Left cardiac atrium (tissue), 4 donors: ENCODE measurements around the gene GALNT1. TPM values are rescaled to one million over a fixed set of nuclear protein-coding genes. Genes with fewer than 3 reads are reported as not detected.

ENCODE experiments used
- ATAC-seq, 2 donors: fragments of 200-7000 bp; cut with Tn5 transposase; one replicate each; pipeline ENCODE4 v1.9.1; 2020; ENCODE audit warnings: mild to moderate bottlenecking in 2 of 2, moderate library complexity in 2 of 2
- DNase-seq: peaks from one replicate; pipeline ENCODE4 v3.0.0-alpha.2; 2020
- intact Hi-C, 2 donors: fragments of 100-400 bp; cut with DNase I; formaldehyde crosslinking; loops; one replicate each; pipeline versions ENCODE4 v1.14.1 to v1.15.1; 2022 to 2023
- total RNA-seq, 2 donors: library from RNA; stranded (reverse); fragmentation: NEBNext Ultra II Directional; extraction: Animal tissue kit (Norgen Biotek cat#: 25700); gene quantifications; one replicate each; pipeline ENCODE4 v1.2.1, GENCODE V29; 2021
- donor health status: DM: no; HTN: yes; CAD: no.
- donor health status: DM: no; HTN: yes; CAD: no; lungs with severe emphysema.
- donor health status: DM: yes; HTN: yes; CAD: no.
- donor health status: Dilated cardiomyopathy.

GALNT1 gene
- total RNA-seq, 2 donors from 2014 or later, result 54.1 to 58.5 TPM

DNA sequence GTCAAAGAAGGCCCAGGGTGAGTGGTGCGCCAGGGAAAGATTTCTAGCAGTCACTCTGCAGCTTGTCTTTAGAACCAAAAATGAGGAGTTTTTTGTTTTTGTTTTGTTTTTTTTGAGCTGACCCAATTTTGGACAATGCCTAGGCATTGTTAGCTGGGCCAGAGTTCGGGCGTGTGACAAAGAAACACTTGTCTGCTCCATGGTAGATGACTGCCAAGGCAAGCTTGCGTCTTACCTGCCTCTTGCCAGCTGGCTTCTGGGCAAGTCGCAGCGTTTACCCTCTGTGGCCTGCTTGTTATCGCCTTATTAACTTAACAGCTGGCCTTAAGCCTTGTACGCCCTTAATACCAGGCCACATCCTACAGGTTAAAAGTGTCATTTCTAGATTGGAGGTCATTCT, 114.3 kb downstream of the GALNT1 start:
- intact Hi-C loops, result loop anchor here in 1 of 2 donors (5.0 kb wide), 1 partner anchor 114 kb away; the partner anchor contains the start of gene GALNT1
- peak; percentile 74 for DNase-seq
- ATAC-seq, result peak; percentile 93 to 95

DNA sequence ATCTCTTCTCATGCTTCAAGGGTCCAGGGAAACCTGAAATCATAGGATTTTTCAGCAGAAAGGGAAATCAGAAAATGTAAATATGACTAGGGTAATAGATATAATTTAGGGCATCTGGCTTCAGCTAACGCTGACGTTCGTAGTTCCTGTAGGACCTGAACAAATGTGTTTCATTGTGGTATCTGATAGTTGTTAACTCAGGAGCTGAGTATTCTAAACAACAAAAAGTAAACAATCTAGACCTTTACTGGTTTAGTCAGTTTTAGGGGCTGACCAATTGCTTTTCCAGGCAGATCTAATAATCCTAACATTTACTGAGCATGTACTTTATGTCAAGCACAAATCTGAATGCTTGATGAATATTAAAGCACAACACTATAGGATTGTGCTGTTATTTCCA, 114.8 kb downstream of the GALNT1 start:
- intact Hi-C loops, result loop anchor here in 1 of 2 donors (5.0 kb wide), 1 partner anchor 114 kb away; the partner anchor contains the start of gene GALNT1
- ATAC-seq (no peak), DNase-seq (no peak)

DNA sequence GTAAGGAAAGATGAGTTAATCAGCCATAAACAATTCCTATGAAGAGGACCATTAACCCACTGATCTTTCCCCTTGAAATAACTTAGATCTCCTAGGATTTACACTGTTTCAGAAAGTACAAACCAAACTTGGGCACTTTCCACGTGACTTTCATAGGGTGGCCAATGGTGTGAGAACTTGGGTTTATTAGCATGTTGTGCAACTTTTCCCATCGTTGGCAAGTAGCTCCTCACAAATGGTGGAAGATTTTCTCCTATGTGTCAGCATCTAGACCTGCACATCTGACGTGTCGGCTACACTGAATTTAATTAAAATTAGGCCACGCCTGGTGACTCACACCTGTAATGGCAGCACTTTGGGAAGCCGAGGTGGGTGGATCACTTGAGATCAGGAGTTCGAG, 116.3 kb downstream of the GALNT1 start:
- intact Hi-C loops, result loop anchor here in 1 of 2 donors (5.0 kb wide), 1 partner anchor 116 kb away; the partner anchor contains the start of gene GALNT1
- no peak for DNase-seq
- no peak for ATAC-seq

DNA sequence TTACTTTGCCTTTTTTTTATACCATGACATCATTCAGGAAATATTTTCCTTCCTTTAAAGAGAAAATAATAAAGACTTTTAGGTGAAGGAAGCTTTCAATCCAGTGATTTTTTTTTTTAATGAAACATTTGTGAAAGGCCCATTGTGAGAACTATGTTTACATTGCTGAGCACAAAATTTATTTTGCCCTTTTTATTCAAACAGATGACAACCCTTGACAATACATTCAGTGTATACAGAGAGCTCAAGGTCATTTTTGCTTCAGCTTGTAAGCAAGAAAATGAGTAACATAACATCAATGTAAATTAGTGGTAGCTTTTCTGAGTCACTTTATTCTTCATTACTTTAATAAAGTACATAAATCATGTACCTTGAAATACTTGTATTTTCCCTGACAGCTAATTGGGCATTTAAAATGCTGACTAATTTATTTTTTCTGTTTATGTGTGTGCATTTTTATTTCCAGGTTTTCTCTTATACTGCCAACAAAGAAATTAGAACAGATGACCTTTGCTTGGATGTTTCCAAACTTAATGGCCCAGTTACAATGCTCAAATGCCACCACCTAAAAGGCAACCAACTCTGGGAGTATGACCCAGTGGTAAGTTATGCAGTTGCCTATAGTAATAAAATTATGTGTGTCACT, 121.6 kb downstream of the GALNT1 start:
- intact Hi-C loops, result no loop called here
- no peak for DNase-seq
- ATAC-seq, result no peak

DNA sequence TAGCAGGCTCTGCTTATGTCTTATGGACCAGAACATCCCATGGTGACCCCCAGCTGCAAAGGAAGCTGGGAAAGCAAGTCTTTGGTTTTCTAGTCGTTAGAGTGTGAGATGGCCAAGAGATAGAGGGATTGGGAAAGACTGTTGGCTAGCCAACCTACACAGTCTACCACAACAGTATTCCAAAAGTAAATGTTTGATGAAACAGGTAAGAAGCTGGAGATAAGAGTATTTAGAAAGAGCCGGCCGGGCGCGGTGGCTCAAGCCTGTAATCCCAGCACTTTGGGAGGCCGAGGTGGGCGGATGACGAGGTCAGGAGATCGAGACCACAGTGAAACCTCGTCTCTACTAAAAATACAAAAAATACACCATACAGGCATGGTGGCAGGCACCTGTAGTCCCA, 124.4 kb downstream of the GALNT1 start:
- DNase-seq (no peak), ATAC-seq (no peak)
- intact Hi-C loops, result no loop called here

DNA sequence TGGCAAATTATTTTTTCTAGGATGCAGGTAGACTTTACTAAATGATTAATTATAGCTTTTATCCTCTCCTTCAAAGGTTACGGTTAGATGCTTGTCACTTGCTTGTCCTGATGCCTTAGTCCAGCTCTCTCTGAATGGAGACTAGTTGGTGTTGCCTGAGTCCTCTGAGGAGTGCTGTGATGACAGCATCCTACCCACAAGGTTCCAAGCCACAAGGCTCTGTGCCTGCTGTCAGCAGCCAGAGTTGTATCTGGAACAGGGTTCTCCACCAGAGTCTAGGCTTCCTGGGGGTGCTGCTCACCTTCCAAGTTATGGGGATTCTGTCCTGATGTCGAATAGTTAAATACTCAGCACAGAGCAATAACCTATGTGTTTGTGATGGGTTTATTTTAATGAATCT, 125.7 kb downstream of the GALNT1 start:
- intact Hi-C loops, result no loop called here
- DNase-seq (no peak), ATAC-seq (peak; percentile 44 to 62)

DNA sequence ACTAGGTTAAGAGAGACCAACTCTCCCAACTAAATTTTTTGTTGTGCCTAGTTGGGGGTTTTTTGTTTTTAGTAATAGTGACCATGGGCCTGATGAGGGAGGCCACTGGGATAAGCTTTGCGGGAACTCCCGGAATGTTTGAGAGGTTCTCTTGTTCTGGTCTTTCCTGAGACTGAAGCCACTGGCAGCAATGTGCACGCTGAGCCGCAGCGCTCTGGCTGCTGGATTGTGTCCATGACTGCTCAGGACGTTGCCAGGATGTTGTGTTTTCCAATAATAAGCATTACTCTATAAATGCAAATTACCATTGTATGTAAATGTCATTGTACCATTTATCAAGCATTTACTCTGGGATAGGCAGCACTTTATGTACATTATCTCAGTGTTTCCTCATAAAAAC, 126.1 kb downstream of the GALNT1 start:
- intact Hi-C loops, result no loop called here
- no peak for DNase-seq
- peak in 1 of 2 donors; percentile 39 for ATAC-seq

DNA sequence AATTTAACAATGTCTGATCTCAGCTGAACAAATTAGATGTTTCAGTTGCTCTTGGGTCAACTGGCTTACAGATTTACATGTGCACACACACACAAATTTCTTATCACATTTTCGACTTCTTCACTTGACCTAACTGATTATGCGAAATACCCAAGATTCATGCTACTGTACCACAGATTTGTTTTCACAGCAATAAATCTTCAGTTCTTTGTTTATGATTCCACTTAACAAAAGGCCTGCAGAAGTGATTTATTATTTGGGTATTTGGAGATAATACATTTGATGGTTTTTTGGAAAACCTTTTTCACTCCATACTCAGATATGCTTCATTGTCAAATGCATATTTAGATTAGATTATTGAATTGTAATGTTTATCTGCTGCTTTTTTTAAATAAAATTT, 129.0 kb downstream of the GALNT1 start:
- intact Hi-C loops, result no loop called here
- ATAC-seq, result no peak
- no peak for DNase-seq

DNA sequence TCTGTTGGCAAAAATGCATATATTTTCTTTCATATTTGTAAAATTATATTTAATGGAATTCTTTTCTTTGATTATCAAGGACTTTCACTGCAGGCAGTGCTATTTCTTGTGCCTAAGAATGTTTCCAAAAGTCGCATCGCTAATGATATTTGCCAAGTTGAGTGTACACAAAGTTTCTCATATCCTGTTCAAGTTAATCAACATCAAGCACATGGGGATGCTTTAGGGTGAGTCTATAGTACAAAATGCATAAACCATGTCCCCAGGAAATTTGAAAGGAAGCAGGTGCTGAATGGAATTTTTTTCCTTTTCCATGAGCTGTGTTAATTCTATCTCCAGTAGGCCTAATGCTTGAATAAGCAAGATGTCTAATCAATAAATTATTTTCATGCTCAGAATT, 129.7 kb downstream of the GALNT1 start:
- intact Hi-C loops, result no loop called here
- ATAC-seq (no peak), DNase-seq (no peak)

DNA sequence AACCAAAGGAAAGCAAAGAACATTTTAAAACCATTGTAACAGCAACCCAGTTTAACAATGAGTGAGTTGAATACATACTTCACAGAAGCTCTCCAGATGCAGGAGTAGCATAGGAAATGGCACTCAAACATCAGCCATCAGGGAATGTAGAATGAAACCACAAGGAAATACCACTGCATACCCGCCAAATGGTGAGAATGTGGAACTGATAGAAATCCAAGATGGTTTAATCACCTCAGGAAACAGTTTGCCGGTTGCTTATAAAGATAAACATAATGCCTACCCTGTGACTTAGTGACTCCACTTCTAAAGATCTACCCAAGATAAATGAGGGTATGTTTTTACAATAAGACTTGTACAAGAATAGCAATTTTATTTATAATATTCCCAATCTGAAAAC, 132.0 kb downstream of the GALNT1 start:
- no peak for ATAC-seq
- intact Hi-C loops, result no loop called here
- DNase-seq, result no peak

DNA sequence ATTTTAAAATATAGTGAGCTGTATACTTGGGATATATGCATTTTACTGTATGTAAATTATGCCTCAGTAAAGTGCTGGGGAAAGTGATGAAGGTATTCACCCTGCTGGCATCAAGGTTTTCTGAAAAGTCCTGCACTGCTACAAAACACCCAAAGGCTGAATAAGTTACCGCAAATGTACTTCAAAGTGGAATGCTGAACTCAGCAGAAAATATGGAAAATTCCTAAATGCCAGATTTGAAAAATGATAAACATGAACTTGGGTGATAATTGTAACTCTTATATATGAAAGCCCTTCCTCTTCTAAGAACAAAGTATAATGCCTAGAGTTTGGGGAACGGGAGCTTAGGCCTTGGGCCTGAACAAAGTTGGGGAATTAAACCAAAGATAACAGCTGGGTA, 133.0 kb downstream of the GALNT1 start:
- DNase-seq, result no peak
- intact Hi-C loops, result no loop called here
- no peak for ATAC-seq

DNA sequence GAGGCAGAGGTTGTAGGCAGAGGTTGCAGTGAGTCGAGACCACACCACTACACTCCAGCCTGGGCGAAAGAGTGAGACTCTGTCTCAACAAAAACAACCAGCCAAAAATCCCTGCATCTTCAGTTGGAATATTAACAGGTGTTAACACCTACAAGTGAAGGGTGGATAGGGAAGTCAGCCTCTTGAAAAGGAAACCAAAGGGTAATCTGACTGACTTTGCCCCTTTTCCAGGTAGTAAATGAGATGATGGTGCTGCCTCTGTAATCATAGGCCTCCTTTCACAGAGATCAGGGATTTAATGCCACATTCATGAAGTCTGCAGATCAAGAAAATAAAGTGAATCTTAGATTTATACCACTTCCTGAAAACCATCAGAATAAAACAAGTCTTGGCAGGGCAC, 133.6 kb downstream of the GALNT1 start:
- no peak for DNase-seq
- no peak for ATAC-seq
- intact Hi-C loops, result no loop called here

DNA sequence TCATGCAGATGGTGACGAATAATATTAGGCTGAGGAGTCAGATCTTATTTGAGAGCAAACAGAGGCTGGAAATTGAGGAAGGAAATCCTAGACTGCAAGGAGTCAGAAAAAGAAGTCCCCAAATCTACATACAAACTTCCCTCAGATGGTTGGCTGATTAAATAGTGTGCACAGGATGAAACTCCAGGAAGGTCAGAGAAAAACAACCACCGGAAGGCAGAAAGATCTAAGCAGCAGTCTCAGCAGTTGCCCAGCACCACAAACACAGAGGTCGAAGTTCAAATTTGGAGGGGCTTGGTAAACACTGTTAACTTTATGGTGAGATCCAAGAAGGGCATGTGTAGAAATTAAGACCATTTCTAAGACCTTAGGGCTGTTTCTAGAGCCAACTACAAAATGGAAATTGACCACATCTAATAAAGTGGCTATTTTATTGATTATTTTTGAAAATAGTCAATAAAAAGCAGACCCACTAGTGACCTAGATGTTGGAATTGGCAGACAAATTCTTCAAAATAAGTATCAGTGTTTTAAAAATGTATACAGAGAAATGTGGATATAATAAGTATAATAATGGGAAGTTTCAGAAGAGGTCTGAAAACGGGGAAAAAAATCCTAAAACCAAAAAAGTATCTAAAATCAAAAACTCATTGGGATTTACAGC, 134.8 kb downstream of the GALNT1 start:
- DNase-seq (no peak), ATAC-seq (no peak)
- intact Hi-C loops, result no loop called here

DNA sequence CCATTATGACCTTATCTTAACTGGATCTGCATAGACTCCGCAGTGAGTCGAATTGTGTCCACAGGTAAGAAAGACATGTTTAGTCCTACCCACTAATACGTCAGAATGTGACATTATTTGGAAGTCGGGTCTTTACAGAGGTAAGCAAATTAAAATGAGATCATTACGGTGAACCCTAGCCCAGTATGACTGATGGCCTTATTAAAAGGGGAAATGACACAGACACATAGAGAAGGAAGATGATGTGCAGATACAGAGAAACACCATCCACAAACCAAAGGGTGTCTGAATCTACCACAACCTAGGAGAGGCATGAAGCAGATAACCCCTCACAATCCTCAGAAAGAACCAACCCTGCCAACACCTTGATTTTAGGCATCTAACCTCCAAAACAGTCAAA, 135.6 kb downstream of the GALNT1 start:
- ATAC-seq (no peak), DNase-seq (no peak)
- intact Hi-C loops, result no loop called here

DNA sequence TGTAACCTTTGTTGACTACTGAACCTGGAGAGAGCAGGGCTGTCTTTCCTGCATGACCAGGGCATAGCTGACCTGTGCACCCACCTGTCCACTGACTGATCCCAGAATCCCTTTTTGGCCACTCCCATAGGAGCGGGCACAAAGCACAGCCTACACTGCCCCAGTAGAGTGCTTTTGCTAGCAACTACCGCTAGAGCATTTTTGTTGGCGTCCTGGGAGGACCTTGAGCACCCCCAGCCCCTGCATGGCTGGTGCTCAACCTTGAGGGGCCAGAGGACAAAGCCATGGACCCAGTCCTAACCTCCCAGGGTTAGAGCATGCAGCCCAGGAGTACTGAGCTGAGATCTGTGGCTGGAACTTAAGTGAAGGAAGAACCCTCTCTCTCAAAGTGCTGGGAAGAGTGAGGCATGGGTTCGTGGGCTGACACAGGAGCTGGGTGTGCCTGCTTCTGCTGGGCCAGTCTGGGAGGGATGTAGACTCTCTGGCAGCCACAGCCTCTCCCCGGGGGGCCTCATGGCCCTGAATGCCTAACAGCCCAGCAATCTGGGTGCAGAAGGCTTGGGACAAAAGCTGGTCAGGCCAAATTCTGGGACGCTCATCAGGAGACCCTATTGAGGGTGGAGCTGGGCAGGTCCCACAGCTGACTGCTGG, 140.0 kb downstream of the GALNT1 start:
- ATAC-seq, result no peak
- intact Hi-C loops, result no loop called here
- no peak for DNase-seq

DNA sequence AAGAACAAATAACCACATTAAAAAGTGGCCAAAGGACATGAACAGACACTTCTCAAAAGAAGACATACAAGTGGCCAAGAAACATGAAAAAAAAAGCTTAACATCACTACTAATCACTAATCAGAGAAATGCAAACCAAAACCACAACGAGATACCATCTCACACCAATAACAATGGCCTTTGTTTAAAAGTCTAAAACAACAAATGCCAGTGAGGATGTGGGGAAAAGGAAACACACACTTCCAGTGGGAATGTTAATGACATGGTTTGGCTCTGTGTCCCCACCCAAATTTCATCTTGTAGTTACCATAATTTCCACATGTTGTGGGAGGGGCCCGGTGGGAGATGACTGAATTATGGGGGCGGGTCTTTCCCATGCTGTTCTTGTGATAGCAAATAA, 147.1 kb downstream of the GALNT1 start:
- intact Hi-C loops, result no loop called here
- no peak for ATAC-seq
- no peak for DNase-seq

DNA sequence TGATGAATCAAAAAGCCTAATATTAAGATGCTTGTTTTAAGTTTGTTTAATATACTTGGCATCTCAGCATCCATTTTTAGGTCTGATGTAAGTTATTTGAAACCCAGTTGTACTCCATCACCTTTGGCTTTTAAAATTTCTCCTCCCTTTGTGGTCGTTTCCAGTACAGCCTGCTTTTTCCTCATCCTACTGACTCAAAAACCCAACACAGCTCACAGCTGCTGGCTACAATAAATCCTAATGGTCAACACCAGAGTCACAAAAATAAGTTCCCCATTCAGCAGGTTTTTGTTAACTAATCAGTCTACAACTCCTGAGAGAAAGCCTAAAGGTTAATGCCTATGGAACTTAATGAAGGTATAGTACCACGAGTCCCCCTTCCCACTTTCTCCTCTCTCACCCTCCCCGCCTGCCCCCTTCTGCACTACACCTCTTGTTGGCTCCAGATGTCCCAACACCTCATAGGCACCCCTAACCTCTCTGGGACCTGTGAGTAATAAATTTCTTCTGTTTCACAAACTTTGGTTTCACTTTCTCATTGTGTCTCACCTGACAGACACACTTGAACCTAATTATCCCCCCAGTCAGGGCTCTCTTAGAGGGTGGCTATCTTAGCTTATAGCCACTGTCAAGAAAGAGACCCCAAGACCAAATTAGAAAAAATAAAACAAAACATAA, 148.6 kb downstream of the GALNT1 start:
- ATAC-seq, result no peak
- intact Hi-C loops, result no loop called here

DNA sequence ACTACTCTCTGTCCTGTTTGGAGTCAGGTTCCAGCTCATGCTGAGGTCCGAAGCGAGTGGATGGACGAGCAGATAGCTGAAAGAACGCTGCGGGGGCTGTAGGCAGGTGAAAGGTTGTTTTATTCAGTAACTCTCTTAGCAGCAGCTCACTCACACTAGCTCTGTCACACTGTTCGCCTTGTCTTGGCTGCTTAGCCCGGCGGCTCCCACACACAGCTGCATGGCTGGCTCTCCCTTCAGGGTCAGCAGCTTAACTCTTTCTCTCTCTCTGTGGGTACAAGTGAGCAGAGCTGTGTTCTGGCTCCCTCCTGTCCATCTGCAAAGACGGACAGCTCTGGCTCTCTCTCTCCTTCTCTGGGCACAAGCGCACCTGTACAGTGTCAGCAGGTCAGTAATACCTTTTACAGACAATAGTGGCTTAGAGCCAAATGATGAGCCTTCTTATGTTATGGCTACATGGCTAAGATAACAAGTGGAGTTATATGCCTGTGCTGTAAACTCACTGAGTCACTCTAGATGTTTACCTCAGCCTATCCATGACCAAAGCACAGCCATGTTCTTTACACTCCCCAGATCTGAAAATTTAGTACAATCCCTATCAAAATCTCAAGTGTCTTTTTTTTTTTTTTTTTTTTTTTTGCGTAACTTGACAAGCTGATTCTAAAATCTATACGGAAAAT, 149.3 kb downstream of the GALNT1 start:
- DNase-seq (no peak), ATAC-seq (peak in 1 of 2 donors; percentile 80)
- intact Hi-C loops, result no loop called here

More for the DNA sequence above, 148.6 kb downstream of the GALNT1 start:
- DNase-seq, result no peak

DNA sequence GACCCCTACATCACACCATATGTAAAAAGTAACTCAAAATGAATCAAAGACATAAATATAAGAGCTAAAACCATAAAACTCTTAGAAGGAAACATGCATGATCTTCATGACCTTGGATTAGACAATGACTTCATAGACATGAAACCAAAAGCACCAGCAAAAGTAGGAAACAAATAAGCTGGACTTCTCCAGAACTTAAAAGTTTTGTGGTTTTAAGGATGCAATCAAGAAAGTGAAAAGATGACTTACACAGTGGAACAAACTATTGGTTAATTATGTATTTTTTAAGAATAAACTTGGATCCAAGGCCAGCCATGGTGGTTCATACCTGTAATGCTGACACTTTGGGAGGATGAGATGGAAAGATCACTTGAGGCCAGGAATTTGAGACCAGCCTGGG, 150.2 kb downstream of the GALNT1 start:
- intact Hi-C loops, result no loop called here
- ATAC-seq (no peak), DNase-seq (no peak)
